Gastroesophageal sphincter (tissue), 3 donors: ENCODE measurements around the gene TECPR1.
A peak's percentile ranks its signal among the peaks of the same experiment; 100 is the strongest.

Experiments
- EP300 ChIP-seq: sonication (generic); formaldehyde crosslinking; IDR thresholded peaks from one replicate; pipeline ENCODE4 v1.6.1; 2017; ENCODE audit warnings: antibody characterized with exemption, mild to moderate bottlenecking
- POLR2A ChIP-seq, 2 donors: fragments of 450-650 bp; IDR thresholded peaks; one replicate each; pipeline ENCODE4 v1.6.1; 2017; ENCODE audit warnings: antibody characterized with exemption in 2 of 2, mild to moderate bottlenecking in 2 of 2, moderate library complexity in 1 of 2
- POLR2AphosphoS5 ChIP-seq: sonication (generic); formaldehyde crosslinking; IDR thresholded peaks from one replicate; pipeline ENCODE4 v1.6.1; 2017; ENCODE audit warnings: antibody characterized with exemption
- TF ChIP-seq, protein P1 (sequence below), 4 experiments: fragments of 200-600 bp in 2 of 4; fragments of 450-650 bp in 2 of 4; sonication (generic) in 1 of 4; IDR thresholded peaks; one replicate each; pipeline ENCODE4 v1.5.1; 2017 to 2019; ENCODE audit warnings: antibody characterized with exemption in 4 of 4, mild to moderate bottlenecking in 2 of 4, moderate library complexity in 2 of 4

DNA sequence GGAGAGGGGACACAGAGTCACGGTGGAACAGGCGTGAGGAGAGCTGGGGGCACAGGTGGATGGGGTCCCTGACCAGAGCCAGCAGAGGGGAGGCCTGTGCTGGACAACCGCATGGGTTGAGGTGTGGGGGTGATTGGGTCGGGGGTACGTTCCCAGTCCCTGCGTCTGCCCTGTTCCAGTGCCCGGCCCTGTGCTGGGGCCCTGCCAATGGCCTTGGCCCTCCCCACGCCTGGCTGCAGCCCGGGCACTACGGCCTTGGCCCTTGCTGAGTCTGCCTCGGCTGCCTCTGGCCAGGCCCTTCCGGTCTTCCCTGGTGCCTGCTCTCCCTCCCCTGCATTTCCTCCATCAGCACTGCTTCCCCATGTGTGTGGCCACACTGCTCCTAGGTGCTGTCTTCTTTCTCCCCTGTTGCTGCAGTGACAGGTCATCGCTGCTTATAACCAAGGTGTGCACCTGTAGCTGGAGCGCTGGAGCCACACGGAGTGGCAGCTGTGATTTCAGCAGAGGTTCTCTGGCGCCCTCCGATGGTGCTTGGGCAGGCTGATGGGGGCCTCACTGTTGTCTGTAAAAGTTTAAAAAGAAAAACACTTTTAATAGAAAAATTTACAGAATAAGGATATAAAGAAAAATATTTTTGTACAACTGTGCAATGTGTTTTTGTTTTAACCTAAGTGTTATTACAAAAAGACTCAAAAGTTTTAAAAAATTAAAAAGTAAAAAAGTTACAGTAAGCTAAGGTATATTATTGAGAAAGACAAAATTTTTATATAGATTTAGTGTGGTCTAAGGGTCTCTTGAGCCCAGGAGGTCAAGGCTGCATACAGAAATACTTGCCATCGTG, 86.0 kb downstream of the TECPR1 start:
- TF ChIP-seq EP300 (no peak), POLR2AphosphoS5 (no peak), POLR2A (IDR thresholded peaks at IDR 0.05) (no peak)
- TF ChIP-seq, protein P1, sequence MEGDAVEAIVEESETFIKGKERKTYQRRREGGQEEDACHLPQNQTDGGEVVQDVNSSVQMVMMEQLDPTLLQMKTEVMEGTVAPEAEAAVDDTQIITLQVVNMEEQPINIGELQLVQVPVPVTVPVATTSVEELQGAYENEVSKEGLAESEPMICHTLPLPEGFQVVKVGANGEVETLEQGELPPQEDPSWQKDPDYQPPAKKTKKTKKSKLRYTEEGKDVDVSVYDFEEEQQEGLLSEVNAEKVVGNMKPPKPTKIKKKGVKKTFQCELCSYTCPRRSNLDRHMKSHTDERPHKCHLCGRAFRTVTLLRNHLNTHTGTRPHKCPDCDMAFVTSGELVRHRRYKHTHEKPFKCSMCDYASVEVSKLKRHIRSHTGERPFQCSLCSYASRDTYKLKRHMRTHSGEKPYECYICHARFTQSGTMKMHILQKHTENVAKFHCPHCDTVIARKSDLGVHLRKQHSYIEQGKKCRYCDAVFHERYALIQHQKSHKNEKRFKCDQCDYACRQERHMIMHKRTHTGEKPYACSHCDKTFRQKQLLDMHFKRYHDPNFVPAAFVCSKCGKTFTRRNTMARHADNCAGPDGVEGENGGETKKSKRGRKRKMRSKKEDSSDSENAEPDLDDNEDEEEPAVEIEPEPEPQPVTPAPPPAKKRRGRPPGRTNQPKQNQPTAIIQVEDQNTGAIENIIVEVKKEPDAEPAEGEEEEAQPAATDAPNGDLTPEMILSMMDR (IDR thresholded peaks at IDR 0.05) = peak in 3 of 4 experiments; percentile 20 to 49 (median 20)
